DOHH2 (cell line): ENCODE measurements around the gene ADGRB3.

Experiments
- H3F3A ChIP-seq: fragments of 200-600 bp; sonication (generic), shearing (Covaris generic); 2 replicates; pipeline ENCODE4 v1.6.0; 2016; ENCODE audit warnings: antibody characterized with exemption, mild to moderate bottlenecking; ENCODE audit not compliant: control insufficient read depth, insufficient read depth
- H3K27ac ChIP-seq: fragments of 200-600 bp; sonication (generic); 2 replicates; pipeline ENCODE4 v1.5.1; 2014; ENCODE audit warnings: low read depth, mild to moderate bottlenecking, low read length, moderate library complexity
- H3K27me3 ChIP-seq: fragments of 200-600 bp; sonication (generic); 2 replicates; pipeline ENCODE4 v1.6.1; 2014; ENCODE audit warnings: mild to moderate bottlenecking, low read length, mixed read lengths; ENCODE audit not compliant: control insufficient read depth
- H3K36me3 ChIP-seq: fragments of 200-600 bp; sonication (generic); 2 replicates; pipeline ENCODE4 v1.6.1; 2014; ENCODE audit warnings: mild to moderate bottlenecking, low read length, moderate library complexity, mixed read lengths; ENCODE audit not compliant: control insufficient read depth
- H3K4me1 ChIP-seq: fragments of 200-600 bp; sonication (generic); 2 replicates; pipeline ENCODE4 v1.6.1; 2014; ENCODE audit warnings: mild to moderate bottlenecking, low read length, mixed read lengths; ENCODE audit not compliant: control insufficient read depth
- H3K4me2 ChIP-seq: fragments of 200-600 bp; sonication (generic); 2 replicates; pipeline ENCODE4 v1.6.0; 2014; ENCODE audit warnings: mild to moderate bottlenecking, low read length, moderate library complexity
- H3K4me3 ChIP-seq: fragments of 200-600 bp; sonication (generic); 2 replicates; pipeline ENCODE4 v1.5.1; 2014; ENCODE audit warnings: mild to moderate bottlenecking, low read length, mixed read lengths
- H3K79me2 ChIP-seq: fragments of 200-600 bp; sonication (generic); 2 replicates; pipeline ENCODE4 v1.6.1; 2014; ENCODE audit warnings: mild to moderate bottlenecking, low read length, mixed read lengths; ENCODE audit not compliant: control insufficient read depth
- H3K9me2 ChIP-seq: fragments of 200-600 bp; sonication (generic); replicated peaks from 2 replicates; pipeline ENCODE4 v1.6.1; 2014; ENCODE audit warnings: mild to moderate bottlenecking, low read length, mixed read lengths; ENCODE audit not compliant: control insufficient read depth
- H3K9me3 ChIP-seq: fragments of 200-600 bp; sonication (generic); 2 replicates; pipeline ENCODE4 v1.6.1; 2014; ENCODE audit warnings: antibody characterized with exemption, low read length, mixed read lengths; ENCODE audit not compliant: control insufficient read depth, insufficient read depth
- H4K20me1 ChIP-seq: fragments of 200-600 bp; sonication (generic); 2 replicates; pipeline ENCODE4 v1.6.0; 2014; ENCODE audit warnings: low read depth, mild to moderate bottlenecking, antibody characterized with exemption, low read length, moderate library complexity; ENCODE audit not compliant: control insufficient read depth, insufficient read depth
- EZH2phosphoT487 ChIP-seq: fragments of 200-600 bp; sonication (generic); IDR thresholded peaks from 2 replicates; pipeline ENCODE4 v1.6.1; 2017; ENCODE audit warnings: borderline replicate concordance, mild to moderate bottlenecking, antibody characterized with exemption, low read length, moderate library complexity, mixed read lengths
- TF ChIP-seq, protein P1 (sequence below): fragments of 200-600 bp; sonication (generic); IDR thresholded peaks from one replicate; pipeline ENCODE4 v1.5.1; 2014; ENCODE audit warnings: antibody characterized with exemption, mild to moderate bottlenecking, low read depth, low read length; ENCODE audit not compliant: poor library complexity, severe bottlenecking

Gene ADGRB3

DNA sequence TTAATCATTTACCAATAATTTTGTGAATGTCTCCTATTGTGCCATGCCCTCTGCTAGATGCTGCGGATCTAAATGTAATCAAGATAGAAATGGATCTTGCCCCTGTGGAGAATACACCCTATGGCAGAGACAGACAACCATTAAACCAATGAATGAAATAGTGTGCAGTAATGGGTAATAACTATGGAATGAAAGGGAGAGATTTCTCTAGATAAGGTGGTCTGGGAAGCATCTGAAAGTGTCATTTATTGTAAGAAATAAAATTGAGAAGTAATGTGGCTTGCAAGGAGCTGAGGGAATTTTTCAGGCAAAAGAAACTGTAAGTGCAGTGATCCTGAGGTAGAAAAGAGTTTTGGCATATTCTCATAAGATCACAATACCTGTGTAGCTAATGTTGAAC is 731.7 kb downstream of the ADGRB3 start:
- Histone ChIP-seq H3K9me2 (no peaks in the 10 kb centered on the region), H3K27ac (no peak overlapping the region), H3K4me1 (no peaks in the 10 kb centered on the region), H3K27me3 (0 out of 2 replicates have a peak, but pooled peaks cover 3% of the 10 kb centered on the region), H3K79me2 (no peaks in the 10 kb centered on the region), H3K9me3 (no peaks in the 10 kb centered on the region), H3K36me3 (no peaks in the 10 kb centered on the region), H4K20me1 (no peaks in the 10 kb centered on the region), H3F3A (no peaks in the 10 kb centered on the region), H3K4me3 (no peak overlapping the region), H3K4me2 (no peak overlapping the region)
- TF ChIP-seq EZH2phosphoT487: no peak
- TF ChIP-seq, protein P1, sequence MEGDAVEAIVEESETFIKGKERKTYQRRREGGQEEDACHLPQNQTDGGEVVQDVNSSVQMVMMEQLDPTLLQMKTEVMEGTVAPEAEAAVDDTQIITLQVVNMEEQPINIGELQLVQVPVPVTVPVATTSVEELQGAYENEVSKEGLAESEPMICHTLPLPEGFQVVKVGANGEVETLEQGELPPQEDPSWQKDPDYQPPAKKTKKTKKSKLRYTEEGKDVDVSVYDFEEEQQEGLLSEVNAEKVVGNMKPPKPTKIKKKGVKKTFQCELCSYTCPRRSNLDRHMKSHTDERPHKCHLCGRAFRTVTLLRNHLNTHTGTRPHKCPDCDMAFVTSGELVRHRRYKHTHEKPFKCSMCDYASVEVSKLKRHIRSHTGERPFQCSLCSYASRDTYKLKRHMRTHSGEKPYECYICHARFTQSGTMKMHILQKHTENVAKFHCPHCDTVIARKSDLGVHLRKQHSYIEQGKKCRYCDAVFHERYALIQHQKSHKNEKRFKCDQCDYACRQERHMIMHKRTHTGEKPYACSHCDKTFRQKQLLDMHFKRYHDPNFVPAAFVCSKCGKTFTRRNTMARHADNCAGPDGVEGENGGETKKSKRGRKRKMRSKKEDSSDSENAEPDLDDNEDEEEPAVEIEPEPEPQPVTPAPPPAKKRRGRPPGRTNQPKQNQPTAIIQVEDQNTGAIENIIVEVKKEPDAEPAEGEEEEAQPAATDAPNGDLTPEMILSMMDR: no peak

- no peaks in the 10 kb centered on the region for H4K20me1 ChIP-seq
- H3K36me3 ChIP-seq: no peaks in the 10 kb centered on the region
- no peak overlapping the region for H3K4me3 ChIP-seq
- H3K4me2 ChIP-seq: no peak overlapping the region
- H3F3A ChIP-seq: no peaks in the 10 kb centered on the region
- no peak overlapping the region for H3K27ac ChIP-seq
- H3K27me3 ChIP-seq: 0 out of 2 replicates have a peak, but pooled peaks cover 3% of the 10 kb centered on the region
- no peaks in the 10 kb centered on the region for H3K79me2 ChIP-seq
- no peaks in the 10 kb centered on the region for H3K9me3 ChIP-seq
- no peak for TF ChIP-seq EZH2phosphoT487
- TF ChIP-seq, protein P1: no peak
- H3K4me1 ChIP-seq: no peaks in the 10 kb centered on the region
- H3K9me2 ChIP-seq: no peaks in the 10 kb centered on the region
Observed at GRCh38 chr6:69368613-69369012, 733.5 kb downstream of the ADGRB3 start.

DNA sequence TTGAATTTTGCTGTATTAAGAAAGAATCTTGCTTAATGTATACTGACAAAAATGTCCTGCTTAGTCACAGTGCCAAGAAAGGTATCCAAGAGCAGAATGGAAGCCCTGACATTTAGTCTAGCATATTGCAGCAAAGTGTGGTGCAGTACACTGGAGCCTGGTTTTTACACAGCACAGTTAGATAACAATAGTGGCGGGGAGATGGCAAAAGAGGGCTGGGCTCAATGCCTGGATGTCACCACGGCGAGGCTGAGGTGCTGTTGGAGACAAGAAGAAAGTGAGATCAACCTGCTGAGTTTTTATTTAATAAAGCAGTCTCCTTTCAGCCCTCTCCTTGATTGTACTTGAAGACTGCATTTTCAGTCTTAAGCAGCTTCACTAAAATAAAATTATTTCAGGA is 735.7 kb downstream of the ADGRB3 start:
- Histone ChIP-seq H3K36me3 (no peaks in the 10 kb centered on the region), H3K9me3 (no peaks in the 10 kb centered on the region)

More for the DNA sequence above, 735.7 kb downstream of the ADGRB3 start:
- Histone ChIP-seq H3K4me3 (no peak overlapping the region), H3K27me3 (0 out of 2 replicates have a peak, but pooled peaks cover 3% of the 10 kb centered on the region), H3K79me2 (no peaks in the 10 kb centered on the region), H3K27ac (no peak overlapping the region), H3K4me1 (no peaks in the 10 kb centered on the region), H3K9me2 (no peaks in the 10 kb centered on the region), H3F3A (no peaks in the 10 kb centered on the region), H4K20me1 (no peaks in the 10 kb centered on the region), H3K4me2 (no peak overlapping the region)
- no peak for TF ChIP-seq EZH2phosphoT487
- TF ChIP-seq, protein P1: no peak
